ENCODE results near the gene RNLS.
"Not testable (repeated sequence)": the region's sequence is repeated elsewhere in the genome, so short reads cannot be mapped to it uniquely, and the experiment has no call there.

The RNLS gene

DNA sequence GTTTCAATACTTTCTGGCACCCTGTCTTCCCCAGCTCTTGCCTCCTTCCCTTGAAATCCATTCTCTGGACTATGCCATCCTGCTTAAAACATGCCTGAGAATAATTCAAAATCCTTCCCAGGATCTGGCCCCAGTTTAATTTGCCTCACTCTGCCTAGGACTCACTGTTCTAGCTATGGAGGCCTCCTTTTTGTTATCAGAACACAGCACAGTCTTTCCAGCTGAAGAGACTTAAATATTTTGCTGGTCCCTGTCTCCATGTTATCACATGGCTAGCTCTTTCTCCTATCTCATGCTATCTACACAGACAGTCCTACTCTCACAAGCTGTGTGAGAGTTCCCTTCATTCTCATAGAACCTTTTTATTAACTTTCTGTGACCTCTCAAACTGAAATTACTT, 194.8 kb downstream of the RNLS start:
- DNase-seq (ENCODE audit: low spot score) = no peak

DNA sequence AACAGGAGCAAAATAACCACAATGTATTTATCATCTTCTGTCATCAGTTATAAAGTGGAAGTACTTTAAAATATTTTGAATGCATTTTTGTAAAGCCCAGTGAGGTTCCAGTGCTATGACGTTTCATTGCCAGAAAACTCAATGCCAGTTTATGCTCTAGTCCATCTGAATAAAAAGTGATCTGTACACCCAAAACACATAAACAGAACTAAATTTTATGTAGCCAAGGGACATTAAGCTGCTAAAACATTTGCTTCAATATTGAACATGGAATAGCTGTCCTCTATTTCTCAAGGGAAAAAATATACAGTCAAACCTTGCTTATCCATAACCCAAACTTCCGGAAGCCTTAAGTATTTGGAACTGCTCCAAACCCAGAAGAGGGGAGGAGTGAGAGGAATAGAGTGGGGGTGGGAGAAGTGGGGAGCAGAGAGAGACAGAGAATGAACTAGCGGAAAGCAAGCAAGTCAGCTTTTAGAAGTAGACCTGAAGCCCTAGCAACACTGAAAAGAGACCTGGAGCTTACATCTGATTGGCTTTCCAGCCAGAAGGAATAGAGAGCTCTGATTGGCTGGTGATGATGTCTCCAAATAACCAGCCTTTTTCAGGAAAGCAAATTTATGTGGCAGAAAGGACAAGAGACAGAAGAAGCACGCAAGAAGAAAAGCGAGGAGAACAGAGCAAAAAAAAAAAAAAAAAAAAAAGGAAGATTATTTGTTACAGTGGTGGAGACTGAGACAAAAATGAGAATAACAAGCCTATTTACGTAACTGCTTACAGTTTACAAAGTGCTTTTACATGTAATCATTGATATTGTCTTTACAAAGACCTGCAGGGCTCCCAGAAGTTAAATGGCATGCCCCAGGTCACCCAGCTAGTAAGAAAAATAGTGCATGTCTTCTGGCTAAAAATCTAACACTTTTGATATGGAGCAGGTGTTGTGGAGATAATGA, 196.0 kb downstream of the RNLS start:
- DNase-seq (ENCODE audit: low spot score) = peak; percentile 81

DNA sequence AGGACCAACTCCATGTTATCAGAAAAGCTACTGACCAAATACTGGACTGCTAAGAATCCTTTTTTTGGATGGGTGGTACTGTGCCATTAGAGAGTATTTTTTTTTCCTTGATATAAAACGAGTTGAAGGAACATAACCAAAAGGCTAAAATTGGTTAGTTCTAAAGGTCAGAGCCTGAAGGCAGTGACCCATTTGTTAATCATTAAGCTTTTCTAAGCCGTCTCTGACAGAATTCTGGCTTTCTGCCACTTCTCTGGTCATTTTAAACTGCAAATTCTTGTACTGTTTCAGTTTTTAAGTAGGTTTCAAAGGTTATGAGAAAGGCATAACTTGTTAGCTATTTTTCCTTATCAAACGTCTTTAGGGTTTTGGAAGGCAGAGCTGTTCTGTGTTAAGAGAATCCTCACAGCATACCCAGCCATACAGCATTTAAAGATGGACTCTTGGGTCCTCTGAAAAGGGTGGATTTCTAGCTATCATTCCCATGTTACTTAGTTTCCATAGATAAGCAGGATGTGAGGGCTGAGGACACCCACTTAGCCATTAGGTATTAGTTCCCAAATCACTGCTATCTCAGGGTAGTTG, 196.8 kb downstream of the RNLS start:
- DNase-seq (ENCODE audit: low spot score) = no peak

DNA sequence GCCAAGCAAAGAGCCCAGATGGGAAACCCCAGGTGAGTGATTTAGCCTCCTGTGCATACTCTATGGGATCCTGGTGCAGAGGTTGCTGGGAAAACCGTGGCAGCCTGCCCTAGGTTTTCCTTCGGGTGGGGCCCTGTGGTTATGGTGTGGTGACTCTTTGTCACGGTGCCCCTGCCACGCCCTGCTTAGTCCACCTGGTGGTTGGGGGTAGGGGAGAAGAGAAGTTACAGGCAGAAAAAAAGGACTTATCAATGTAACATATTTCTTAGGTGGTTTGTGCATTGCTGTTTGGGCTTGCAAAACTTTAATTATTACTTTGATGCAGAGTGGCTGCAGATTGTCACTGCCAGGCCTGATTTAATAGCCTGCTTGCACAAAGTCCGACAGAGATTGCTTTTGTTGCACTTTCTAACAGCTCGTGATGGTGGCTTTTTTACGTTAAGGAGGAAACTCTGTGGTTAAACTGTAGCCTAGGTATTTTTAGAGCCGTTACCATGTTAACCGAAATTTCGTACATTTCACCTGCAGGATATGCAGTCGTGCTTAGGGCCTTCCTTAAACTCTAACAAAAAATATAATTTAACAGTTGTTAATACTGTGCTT, 197.4 kb downstream of the RNLS start:
- DNase-seq (ENCODE audit: low spot score) = no peak

DNA sequence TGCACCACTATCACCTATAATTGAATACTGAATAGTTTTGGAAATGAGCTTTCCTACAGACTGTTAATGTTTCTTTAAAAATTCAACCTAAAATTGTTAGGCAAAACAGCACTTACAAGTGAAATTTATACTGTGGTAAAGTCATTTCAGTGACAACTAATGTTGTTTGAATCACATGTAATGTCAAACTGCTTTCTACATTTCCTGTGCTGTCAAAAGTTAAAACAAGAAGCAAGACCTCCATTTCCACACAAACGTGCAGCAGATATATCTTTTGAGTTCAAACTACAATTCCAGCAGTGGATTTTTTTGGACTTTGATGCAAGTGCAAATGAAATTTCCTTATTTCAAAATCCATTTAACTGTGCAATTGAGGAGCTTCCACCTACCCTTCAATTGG, 199.8 kb downstream of the RNLS start:
- no peak for DNase-seq (ENCODE audit: low spot score)

DNA sequence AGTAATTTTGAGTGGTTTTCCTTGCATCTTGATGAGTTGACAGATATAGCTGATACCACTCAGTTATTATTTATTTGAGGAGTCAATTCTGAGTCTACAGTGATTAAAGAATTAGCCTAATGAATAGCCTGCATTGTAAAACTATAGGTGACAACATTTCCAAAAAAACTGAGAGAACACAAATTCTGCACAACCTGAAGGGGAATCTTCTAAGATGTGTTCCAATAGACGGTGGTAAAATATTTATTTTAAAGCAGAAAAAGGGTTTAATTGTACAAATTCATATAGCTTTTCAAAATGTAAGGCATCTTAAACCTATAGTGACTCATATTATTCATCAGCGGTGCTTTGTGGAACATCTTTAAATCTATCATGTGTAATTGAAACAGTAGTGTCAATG, 200.4 kb downstream of the RNLS start:
- DNase-seq (ENCODE audit: low spot score) = no peak

DNA sequence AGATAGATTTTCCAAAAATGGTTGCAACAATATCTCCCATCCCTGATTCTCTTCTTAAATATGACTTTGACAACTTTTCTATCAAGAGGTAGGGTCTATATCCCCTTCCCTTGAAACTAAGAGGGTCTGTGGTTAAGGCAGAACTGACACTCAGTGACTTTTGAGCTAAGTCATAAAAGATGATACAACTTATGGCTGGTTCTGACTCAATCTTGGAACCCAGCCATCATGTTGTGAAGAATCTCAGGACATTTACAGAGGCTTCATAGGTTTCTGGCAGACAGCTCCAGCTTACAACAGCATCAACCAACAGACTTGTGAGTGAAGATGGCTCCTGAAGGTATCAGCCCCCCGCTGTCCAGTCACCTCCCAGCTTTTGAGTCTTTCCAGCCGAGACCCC, 203.5 kb downstream of the RNLS start:
- no peak for DNase-seq (ENCODE audit: low spot score)

DNA sequence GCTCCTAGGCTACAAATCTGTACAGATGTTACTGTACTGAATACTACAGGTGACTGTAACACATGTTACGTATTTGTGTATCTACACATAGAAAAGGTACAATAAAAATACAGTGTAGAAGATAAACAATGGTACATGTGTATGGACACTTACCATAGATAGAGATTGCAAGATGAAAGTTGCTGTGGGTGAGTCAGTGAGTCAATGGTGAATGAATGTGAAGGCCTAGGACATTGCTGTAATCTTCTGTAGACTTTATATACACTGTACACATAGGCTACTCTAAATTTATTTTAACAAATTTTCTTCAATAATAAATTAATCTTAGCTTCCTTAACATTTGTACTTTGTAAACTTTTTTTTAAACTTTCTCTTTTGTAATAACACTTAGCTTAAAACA, 205.6 kb downstream of the RNLS start:
- no peak for DNase-seq (ENCODE audit: low spot score)

DNA sequence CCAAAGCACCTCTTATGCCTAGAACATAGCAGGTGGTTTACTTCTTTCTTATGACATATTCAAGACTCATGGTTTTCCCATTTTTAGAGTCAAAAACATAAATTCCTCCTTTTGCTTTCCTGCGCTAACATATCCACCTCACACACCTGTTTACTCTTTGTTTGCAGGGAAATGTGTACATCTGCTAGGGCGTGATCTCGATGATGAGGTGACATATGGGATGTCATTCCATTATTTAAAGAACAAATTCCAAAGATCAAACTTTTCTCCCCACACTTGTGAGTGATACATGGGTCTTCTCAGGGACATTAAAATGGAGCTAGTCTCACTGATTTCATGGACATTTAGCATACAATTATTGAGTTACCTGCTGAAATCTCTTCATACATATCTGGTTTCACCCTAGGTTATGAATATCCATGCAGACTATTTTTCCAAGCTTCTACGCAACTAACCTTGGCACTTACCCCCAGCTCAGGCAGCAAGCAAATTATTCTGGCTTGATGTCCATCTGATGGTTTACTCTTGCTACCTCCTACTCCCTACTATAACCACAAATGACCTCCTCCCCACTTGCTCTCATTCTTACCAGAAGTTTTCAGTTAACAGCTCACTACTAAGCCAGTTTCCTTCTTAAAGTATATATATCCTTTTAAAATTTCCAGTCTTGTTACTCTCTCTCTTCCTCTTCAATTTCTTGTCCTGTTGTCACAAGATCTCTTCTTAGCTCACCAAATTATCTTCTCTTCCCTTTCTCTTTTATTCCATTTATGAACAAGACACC, 208.5 kb downstream of the RNLS start:
- no peak for DNase-seq (ENCODE audit: low spot score)

DNA sequence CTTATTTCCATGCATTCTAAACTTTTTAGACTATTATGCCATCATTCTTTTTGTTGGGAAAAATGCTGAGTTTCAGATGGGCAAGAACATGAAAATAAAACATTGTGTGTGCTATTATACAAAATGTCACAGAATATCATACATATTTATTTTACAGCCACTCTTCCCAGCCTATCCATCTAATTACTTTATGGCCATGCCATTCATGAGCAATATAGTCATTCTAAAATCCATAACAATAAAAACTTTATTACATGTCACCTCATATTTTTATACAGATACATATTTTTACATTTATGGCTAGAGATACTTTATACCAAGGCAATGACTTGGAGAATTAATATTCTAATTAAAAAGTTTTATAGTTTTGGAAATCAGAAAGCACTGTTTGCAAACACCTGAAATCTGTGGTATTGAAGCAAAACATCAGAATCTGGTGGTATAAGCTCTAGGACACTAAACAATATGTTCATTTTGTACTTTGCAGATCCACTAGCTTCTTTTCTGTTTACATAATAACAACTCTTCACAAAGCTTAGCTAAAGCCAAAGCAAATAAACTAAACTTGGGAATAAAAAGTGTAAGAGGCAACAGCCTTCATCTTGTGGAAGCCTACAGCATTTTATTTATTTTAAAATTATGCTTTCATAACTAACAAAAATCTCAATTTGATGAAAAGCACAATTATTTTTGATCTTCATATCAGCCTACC, 210.1 kb downstream of the RNLS start:
- no peak for DNase-seq (ENCODE audit: low spot score)

DNA sequence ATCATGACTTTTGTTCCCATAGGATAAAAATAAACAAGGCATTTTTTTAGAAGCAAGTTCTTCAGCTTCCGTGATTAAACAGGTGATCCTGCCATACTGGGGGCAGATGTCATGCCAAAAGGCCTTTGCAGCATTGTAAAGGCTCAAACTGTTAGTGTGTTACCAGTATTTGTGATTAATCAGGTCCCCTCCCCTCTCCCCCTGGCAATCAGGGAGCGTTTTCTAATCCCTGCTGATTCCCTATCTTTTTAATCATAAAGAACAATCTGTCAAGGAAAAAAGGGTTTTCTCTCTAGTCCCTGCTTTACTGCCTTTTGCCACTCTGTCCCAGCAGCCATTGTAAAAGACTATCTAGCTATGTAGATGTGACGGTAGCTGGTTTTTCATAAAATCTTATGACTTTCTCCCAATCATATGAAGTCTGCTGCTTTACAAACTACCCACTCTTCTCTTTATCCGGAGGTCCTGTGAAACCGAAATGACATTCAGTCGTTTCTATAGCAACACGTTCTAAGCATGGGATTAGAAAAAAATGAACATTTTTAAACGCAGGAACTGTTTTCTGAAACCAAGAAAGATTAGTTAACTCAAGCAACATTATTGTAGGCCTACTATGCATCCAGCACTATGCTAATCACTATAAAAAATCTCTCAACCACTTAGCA, 210.9 kb downstream of the RNLS start:
- no peak for DNase-seq (ENCODE audit: low spot score)

DNA sequence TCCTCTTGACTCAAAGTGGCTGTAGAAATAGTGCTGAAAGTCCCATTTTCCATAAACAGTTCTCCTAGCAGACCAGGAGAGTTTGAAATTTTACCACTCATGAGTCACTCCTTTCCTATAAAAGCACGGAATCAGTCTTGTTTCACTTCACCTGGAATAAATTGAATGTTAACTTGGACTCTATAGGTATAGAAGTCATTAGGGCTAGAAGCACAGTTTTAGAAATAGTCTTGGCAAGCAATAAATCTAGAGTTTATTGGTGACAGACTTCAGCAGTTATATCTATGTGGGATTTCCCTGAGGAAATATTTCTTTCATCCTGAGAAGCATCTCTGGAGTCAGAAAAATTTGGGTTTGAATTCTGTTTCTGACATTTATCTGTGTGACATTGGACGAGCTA, 212.4 kb downstream of the RNLS start:
- no peak for DNase-seq (ENCODE audit: low spot score)

DNA sequence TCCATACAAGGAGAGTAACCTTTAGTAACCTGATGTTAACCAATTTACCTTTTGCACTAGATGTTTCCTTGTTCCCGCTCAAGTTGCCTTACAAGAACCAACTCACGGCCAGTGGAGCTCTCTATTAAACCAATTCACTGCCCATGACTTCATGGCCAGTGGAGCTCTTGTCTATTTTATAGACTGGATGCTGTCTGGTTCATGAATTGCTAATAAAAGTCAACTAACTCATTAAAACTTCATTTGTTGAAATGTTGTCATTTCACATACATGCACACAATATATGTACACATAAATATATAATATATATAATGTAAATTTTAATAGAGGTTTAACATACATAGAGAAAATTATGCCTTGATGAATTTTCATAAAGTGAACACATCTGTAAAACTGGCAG, 216.3 kb downstream of the RNLS start:
- DNase-seq (ENCODE audit: low spot score) = no peak

DNA sequence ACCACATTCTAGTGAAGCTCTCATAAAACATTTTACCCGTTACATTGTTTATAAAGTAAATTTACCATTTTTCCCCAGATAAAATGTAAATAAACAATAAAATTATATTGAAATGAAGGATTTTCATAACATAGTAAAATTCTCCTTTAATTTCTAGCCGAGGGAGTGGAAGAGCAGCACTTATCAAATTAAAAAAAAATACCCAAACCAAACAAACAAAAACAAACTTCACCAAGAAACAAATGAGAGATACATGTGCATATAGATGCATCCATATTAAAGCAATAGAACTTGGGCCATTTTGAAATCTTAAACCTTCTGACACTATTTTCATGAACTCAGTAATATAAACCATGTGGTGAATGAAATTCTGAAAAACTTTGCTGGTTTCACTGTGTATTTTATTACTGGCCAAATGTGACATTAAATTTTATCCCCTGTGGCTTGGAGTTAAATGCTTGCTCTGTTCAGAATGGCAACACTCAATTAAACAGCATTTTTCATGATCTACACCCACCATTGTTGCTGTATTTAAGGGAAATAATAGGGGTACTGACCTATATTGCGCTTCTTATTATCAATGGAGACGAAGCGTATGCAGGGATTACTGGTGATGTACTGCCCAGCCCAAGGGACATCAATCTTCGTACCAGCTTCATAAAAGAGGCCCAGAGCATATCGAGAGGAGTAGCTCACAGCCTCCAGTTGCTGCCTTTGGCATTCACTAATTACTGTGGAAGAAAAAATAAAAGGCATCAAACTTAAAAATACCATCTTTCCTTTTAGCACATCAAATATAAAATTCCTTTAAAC, 220.9 kb downstream of the RNLS start:
- DNase-seq (ENCODE audit: low spot score) = no peak

DNA sequence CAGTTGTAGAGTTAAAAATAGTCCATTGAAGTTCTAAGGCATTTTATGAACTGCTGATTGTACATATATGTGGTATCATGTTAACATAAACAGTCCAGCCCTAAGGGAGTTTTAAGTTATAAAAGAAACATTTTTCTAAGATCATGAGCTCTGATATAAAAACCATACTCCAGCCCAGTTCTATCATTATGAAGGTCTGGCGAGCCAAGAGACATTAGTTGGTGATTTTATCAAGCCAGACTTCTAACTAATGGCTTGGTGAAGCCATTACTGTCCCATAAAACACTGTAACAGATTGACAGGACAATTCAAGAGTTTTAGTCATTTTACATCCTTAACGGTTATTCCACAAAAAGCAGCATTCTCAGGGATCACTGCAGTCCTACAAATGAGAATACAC, 221.6 kb downstream of the RNLS start:
- no peak for DNase-seq (ENCODE audit: low spot score)

DNA sequence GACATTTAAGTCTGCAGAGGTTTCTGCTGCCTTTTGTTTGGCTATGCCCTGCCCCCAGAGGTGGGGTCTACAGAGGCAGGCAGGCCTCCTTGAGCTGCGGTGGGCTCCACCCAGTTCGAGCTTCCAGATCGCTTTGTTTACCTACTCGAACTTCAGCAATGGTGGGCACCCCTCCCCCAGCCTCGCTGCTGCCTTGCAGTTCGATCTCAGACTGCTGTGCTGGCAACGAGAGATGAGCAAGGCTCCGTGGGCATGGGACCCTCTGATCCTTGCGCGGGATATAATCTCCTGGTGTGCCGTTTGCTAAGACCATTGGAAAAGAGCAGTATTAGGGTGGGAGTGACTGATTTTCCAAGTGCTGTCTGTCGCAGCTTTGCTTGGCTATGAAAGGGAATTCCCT, 227.4 kb downstream of the RNLS start:
- DNase-seq (ENCODE audit: low spot score) = not testable (repeated sequence)

DNA sequence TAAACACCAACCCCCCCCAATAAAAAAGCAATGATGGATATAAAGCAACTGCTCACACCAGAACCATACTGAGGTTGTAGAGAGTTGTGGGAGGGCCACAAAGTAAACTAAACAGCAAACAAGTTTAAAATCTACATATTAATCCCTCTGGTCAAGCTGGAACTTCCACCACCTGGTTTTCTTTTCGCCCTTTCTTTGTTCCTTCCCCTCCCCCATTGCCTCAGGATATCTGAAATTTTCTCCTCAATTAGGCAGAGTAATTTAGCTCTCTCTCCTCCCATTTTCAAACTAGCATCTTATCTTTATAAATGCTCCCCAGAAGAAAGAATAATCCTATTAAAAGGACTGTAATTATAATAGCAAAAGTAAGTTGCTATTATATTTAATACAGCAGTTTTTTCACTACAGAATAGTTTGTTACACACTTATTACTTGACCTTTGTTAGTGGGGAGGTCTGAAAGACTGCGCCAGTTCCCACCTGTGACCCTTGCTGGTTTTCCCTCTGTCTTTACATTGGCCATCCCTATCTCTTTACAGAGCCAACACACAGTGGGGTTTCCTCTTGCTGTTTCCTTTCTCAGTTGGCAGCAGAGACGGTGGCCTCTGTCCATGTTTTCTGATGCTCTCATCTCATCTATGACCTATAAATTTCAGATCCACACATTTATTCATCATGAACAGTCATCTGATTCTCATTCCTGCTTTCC, 235.4 kb downstream of the RNLS start:
- DNase-seq (ENCODE audit: low spot score) = no peak

DNA sequence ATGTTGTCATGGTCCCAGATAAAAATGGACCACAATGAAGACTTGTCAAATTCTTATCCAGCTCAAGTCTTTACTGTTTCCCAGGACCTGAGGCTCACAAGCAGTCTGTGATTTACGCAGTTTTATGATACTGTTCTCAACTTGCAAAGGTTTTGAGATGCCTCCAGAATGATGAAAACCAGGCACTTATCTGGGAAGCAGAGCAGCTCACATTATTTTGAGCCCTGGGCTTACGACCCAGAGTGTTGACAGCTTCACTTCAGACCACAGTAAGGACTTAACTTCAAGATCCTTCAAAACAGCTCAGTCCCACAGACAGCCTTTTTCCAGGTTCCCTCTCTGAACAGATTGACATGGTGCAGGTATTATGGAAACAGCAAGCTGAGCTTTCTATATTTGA, 236.1 kb downstream of the RNLS start:
- no peak for DNase-seq (ENCODE audit: low spot score)

DNA sequence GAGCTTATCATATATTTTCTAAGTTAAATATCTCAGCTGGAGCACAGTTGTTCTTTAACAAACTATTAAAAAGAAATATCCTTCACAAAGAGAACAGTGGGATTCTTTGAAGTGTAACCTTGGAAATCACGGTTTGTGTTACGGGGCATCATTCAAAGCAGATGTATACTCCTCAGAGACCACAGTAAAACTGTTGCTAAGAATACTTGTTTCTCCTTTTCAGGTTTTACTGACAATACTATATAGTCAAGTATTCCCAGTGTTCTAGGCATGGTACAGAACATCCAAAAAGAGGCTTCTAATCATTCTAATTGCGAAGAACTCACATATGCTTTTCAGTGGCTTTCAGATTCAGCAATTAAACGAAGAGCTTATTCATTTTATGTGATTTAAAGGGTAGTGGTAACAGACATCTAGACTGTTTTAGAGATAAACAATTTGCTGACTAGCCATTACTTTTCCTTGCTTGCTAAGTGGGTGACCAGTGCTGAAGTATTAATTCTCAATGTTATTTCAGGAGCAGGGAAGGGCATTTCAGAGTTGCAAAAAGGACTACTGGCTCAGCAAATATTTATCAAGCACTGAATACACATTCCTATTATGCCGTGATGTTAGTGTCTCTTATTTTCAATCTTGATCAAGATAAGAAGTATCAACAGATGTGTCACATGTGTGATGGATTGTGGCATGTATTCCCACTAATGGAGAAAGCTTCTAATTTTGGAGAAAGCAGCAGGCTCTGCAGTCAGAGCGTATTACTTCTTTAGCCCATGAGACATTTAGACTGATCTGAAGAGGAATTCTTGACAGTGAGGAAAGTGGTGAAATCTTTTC, 236.8 kb downstream of the RNLS start:
- no peak for DNase-seq (ENCODE audit: low spot score)
